Kasumi-1 (cell line): ENCODE measurements around the gene TNFRSF25.
"Not testable (repeated sequence)": the region's sequence is repeated elsewhere in the genome, so short reads cannot be mapped to it uniquely, and the experiment has no call there.

Experiments used
- DNase-seq, 2 experiments: peaks; one replicate each; lab custom pipeline; 2025; lab: John Stamatoyannopoulos, UW

The TNFRSF25 gene

GRCh38 chr1:6501279-6501813 is 35.4 kb upstream of the TNFRSF25 start:
- DNase-seq, result no peak

GRCh38 chr1:6500544-6501278 is 34.7 kb upstream of the TNFRSF25 start:
- DNase-seq, result no peak

- no peak for DNase-seq
These were observed 33.3 kb upstream of the TNFRSF25 start for GRCh38 chr1:6499296-6499695.

- no peak for DNase-seq
These were observed 32.7 kb upstream of the TNFRSF25 start for GRCh38 chr1:6498576-6499111.

DNA sequence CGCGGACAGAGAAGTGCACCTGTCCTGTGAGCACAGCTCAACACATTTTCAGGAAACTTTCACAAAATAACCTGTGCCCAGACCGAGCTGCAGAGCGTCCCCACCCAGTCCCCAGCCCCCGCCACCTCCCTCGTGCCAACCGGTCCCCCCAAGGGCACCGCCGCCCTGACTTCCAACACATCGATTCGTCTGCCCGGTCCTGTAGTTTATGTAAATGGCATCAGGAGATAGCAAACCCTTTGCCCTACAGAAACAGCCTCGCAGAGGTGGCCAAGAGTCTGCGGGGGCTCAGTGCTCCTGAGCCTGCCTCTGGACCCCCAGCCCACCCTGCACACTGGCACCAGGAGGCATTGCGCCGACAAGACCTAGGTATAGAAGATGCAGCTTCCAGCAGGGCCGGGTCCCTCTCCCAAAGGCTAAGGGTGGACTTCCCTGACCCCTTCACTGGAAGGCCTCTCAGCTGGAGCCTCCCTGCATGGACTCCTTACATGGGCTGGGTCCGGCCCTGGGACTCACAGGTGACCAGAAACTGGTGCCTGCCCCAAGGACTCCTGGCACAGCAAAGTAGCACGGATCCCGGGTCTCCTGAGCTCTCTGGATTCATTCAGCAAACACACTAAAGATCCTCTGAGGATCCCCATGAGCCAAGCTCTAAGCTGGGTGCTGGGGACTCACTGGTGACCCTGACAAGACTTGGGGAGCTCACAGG is 32.0 kb upstream of the TNFRSF25 start:
- DNase-seq, result no peak

DNA sequence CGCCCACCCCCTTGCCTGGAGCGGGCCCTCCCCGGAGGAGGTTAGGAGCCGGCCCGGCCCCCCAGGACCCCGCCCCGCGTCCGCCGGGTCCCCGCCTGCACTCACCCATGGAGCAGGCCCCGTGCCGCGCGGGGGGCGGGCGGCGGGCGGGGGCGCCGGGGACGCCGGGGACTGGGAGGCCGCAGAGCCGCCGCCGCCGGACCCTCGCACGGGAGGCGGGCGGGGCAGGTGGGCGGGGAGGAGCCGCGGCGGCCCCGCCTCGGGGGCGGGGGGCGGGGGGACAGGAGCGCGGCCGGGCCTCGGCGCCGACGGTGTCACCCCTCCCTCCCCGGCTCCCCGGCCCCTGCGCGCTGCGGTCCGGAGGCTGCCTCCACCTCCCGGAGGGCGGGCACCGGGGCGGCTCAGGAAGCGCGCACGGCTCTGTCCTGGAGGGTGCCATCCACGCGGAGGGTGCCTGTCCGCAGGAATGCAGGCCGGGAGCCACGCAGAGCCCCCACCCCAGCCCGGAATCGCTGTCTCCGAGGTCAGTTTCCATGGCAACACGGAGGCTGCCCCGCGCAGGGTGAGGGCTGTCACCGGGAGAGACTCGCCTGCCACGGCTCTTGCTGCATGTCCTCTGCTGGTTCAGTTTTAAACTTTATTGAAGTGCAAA is 31.4 kb upstream of the TNFRSF25 start:
- no peak for DNase-seq

DNA sequence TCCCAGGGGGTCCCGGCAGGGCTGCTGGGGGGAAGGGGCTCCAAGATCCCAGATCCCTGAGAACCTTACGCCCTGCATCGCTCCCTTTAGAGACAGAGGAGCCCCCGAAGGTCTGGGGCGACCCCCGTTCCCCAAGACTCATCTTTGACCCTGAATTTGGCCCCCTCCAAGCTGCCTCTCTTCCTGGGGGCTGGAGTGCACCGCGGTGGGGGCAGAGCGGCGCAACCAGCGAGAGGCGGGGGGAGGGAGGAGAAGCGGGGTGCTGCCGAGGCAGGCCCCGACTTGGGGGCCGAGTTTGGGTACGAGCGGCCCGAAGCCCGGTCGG is 30.9 kb upstream of the TNFRSF25 start:
- no peak for DNase-seq

DNA sequence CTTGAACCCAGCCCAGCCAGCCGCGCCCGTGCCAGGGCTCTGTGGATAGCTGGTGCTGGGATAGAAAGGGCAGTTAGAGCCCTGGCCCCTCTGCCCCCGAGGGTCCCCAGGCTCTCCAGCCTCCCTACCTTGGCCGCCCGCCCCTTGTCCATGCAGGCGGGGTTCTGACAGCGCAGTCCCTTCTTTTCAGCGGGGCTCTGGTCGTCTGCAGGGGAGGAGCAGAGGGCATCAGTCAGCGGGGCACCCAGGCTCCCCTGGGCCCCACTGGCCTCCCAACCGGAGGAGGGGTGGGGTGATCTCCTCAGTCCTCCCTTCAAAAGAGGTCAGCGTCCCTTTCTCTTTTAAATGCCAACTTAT is 30.4 kb upstream of the TNFRSF25 start:
- no peak for DNase-seq

GRCh38 chr1:6495540-6496364 is 29.8 kb upstream of the TNFRSF25 start:
- no peak for DNase-seq

GRCh38 chr1:6495041-6495441 is 29.1 kb upstream of the TNFRSF25 start:
- no peak for DNase-seq

GRCh38 chr1:6494627-6495026 is 28.7 kb upstream of the TNFRSF25 start:
- DNase-seq, result no peak

- not testable (repeated sequence) for DNase-seq
These were observed 27.9 kb upstream of the TNFRSF25 start for GRCh38 chr1:6493834-6494223.

GRCh38 chr1:6491966-6492365 is 26.0 kb upstream of the TNFRSF25 start:
- no peak for DNase-seq

DNA sequence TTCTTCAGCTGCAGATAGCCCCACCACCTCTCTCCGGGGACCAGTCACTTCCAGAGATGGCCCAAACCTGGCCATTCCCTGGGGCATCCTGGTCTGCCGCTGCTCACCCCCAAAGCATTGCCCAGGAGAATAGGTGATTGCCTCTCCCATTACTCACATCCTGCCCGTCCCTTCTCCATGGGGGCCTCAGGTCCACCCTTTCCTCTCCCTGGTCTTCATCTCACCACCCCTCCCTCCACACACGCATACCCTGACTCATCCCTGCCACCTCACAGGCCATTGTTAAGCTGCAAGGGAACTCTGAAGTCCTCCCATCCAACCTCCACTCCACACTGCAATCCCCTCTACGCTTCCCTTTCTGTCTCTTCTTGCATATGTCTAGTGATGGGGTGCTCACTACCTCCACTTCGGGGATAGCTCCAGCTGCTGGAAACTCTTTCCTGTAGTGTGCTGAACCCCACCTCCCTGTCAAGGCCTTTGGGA is 25.5 kb upstream of the TNFRSF25 start, which contains the start of gene PLEKHG5:
PLEKHG5 (minus strand) TSS at position 188 of the 483 bp plus-strand sequence. CDS start 14,096 bp downstream, outside the sequence.
- DNase-seq, result no peak

GRCh38 chr1:6491081-6491449 is 25.1 kb upstream of the TNFRSF25 start:
- no peak for DNase-seq

GRCh38 chr1:6490181-6491080 is 24.5 kb upstream of the TNFRSF25 start:
- DNase-seq, result no peak

DNA sequence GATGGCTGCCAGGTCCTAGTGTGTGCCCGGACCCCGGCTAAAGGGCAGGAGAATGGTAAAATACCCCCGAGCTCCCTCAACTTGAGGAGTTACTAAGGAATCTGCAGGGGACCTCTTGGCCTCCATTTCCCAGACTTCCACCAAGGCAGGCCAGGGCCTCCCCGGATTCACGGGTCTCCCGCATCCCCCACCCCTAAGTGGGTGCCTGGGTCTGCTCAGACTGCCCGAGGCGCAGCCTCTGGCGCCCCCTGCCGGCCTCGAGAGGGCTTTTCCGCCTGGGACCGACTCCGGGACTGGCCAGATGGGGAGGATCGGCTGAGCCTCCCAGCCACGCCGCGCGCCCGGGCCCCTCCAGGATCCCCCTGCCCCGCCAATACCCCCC is 23.8 kb upstream of the TNFRSF25 start:
- DNase-seq, result peak; percentile 56 to 60

DNA sequence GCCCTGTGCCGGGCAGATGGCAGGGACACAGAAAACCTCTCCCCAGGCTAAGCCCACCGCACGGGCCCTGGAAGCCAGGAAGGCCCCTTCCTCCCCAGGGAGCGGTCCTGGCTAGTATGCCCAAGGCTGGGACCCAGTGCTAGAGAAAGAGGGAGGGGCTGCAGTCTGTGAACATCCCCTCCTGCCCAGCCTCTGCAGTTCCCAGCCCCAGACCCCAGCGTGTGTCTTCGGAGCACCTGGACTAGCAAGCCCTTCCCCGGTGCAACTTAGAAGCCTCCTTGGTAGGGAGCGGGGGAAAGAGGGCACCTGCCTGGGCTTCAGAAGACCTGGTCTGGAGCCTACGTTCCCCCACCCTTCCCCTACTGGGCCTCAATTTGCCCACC is 23.4 kb upstream of the TNFRSF25 start:
- no peak for DNase-seq

DNA sequence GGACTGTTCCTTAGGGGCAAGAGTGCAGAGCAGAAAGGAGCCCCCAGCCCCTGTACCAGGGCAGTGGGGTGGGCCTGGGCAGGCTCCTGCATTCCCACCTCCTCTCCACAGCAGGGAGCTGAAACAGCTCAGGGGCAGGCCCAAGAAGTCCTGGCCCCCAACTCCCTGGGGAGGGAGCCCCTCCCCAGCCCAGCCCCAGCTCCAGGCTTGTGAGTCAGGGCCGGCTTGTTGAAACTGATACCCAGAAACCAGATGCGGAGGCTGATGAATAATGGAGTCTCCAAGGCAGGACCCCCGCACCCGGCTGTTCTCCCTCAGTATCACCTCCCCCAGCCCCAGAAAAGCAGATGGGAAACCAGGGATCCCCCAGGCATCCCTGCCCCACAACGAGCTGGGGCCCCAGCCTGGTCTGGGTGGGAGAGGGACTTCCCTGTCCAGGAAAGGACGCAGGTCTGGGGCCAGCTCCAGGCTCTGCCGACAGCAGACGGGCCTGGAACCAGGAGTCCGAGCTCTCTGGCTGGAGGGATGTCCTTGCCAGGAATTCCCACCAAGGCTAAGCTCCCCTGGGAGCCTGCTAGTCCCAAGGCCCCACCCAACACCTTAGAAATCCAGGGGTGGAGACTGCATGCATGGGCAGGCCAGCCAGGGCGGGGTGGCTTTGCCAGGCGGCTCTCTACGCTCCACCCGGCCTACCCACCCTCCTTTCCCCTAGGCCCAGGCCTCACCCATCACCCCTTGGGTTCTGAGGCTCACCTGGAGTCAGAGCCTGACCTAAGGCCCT is 22.8 kb upstream of the TNFRSF25 start:
- DNase-seq, result no peak
